ENCODE results near the gene GLG1.
A peak's percentile ranks its signal among the peaks of the same experiment; 100 is the strongest.
"Not testable (repeated sequence)": the region's sequence is repeated elsewhere in the genome, so short reads cannot be mapped to it uniquely, and the experiment has no call there.

GLG1 gene

GRCh38 chr16:74524117-74524516 is 82.8 kb downstream of the GLG1 start:
- DNase-seq, result no peak

- not testable (repeated sequence) for DNase-seq
Observed at GRCh38 chr16:74523706-74524105, 83.2 kb downstream of the GLG1 start.

- DNase-seq, result no peak
Observed at GRCh38 chr16:74522160-74522559, 84.8 kb downstream of the GLG1 start.

- peak; percentile 75 for DNase-seq
Observed at GRCh38 chr16:74521691-74522090, 85.2 kb downstream of the GLG1 start.

- not testable (repeated sequence) for DNase-seq
Observed at GRCh38 chr16:74518934-74519333, 88.0 kb downstream of the GLG1 start.

- DNase-seq, result no peak
Observed at GRCh38 chr16:74511961-74512360, 95.0 kb downstream of the GLG1 start.

GRCh38 chr16:74505011-74505410 is 101.9 kb downstream of the GLG1 start:
- DNase-seq, result no peak

- DNase-seq, result peak; percentile 5
Observed at GRCh38 chr16:74503412-74503811, 103.5 kb downstream of the GLG1 start.

GRCh38 chr16:74501484-74502478 is 105.1 kb downstream of the GLG1 start:
- DNase-seq, result no peak

- no peak for DNase-seq
Observed at GRCh38 chr16:74500907-74501306, 106.0 kb downstream of the GLG1 start.

GRCh38 chr16:74499114-74499513 is 107.8 kb downstream of the GLG1 start:
- no peak for DNase-seq

- DNase-seq, result no peak
Observed at GRCh38 chr16:74497761-74498160, 109.2 kb downstream of the GLG1 start.

GRCh38 chr16:74496054-74496453 is 110.9 kb downstream of the GLG1 start:
- no peak for DNase-seq

GRCh38 chr16:74492976-74493375 is 113.9 kb downstream of the GLG1 start:
- no peak for DNase-seq

GRCh38 chr16:74487634-74488495 is 119.0 kb downstream of the GLG1 start:
- DNase-seq, result no peak

GRCh38 chr16:74485916-74486315 is 121.0 kb downstream of the GLG1 start:
- DNase-seq, result no peak

- DNase-seq, result peak; percentile 13
Observed at GRCh38 chr16:74480150-74481029, 126.5 kb downstream of the GLG1 start.

- DNase-seq, result no peak
Observed at GRCh38 chr16:74477226-74477625, 129.7 kb downstream of the GLG1 start.

- DNase-seq, result no peak
Observed at GRCh38 chr16:74474416-74474815, 132.5 kb downstream of the GLG1 start.

- no peak for DNase-seq
Observed at GRCh38 chr16:74472540-74472939, 134.4 kb downstream of the GLG1 start.

- no peak for DNase-seq
Observed at GRCh38 chr16:74472010-74472409, 134.9 kb downstream of the GLG1 start.

GRCh38 chr16:74469946-74470478 is 136.9 kb downstream of the GLG1 start:
- no peak for DNase-seq
